Inferior parietal cortex (tissue), 1 donor: ENCODE results near the gene SHISA5.
A peak's percentile ranks its signal among the peaks of the same experiment; 100 is the strongest.

ENCODE experiments used
- DNase-seq: peaks from one replicate; pipeline ENCODE4 v3.0.0-alpha.2; 2016; ENCODE audit errors: extremely low spot score

SHISA5 gene

DNA sequence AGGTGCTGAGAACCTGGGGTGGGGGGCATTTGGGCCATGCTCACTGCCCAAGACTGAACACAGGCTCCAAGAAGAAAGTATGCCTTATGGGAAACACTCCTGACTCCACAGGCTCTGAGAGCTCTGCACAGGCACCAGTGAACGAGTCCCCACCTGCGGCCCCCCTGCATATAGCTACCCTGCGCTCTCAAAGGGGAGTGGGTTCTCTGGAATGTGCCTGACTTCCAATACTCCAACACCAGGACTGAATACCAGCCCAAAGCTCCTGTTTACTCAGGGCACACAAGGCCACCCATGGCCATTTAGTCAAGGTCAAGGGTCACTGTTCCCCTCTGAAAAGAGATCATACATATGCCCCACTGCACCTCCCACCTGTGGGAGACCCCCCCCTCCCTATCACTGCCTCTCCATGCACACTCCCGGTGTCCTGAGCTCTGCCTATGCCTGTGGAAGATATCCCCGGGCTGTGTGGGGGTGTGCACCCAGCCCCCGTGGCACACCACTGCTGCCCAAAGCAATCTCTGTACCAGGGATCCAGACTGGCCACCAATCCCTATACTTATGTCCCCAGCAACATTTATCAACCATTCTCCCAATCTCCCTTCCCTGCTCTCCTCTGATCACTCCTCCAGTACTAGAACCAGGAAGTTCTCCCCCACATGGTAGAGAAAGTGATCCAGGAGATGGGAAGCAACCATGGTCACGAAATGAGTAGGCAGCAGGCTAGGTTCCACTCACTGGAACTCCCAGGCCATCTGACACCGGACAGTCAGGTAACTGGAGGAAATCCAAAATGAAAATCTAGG is 72.5 kb downstream of the SHISA5 start:
- DNase-seq = no peak

DNA sequence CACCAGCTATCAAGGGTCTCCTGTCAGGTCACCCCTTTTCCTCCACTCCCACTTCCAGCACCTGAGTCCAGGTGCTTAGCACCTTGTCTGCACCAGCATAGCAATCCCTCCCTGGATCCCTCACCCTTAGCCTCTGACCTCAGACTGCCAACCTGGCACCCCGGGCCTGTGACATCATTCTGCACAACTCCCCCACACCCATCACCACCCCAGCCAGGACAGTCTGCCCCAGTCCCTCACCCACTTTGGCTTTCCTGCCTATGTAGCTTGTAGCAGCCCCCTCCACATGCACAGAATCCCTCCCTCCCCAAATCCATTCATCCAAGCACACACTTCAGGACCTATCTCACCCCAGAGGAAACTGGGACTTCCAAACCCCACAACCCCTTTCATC is 73.3 kb downstream of the SHISA5 start:
- no peak for DNase-seq

DNA sequence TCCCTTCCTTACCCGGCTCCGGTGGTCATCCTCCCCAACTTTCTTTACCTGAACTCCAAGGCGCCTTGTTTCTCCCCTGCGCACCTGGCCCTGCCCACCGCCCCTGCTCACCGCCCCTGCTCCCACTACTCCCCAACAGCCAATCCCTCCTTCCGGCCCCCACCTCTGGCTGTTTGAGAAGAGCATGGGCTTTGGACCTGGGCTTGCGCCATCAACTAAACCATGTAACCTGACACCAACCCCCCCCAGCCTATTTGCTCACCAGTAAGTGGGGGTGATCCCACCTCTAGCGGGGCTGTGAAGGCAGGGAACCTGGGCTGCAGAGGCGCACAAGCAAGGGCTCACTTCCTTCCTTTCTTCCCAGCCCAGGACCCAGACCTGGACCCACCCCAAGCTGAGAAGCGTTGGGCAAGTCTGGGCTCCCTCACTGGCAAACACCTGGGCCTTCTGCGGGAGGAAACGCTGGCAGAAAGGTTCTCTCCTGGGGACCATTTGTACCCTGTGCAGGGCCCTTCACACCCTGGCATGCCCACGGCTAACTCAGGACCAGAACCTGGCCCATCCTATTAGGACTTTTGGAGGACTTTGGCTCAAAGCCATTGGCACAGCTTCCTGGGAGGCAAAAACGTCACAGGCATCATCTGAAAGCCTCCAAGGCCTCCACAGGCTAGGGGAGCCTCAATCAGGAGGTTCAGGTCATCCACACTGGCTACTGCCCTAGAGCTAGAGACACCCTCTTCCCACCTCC is 73.8 kb downstream of the SHISA5 start, which contains the start of gene PLXNB1:
TSS of gene PLXNB1 (minus strand) at position 127 of the 748 bp plus-strand sequence. CDS start 5,475 bp downstream, outside the sequence.
- no peak for DNase-seq

DNA sequence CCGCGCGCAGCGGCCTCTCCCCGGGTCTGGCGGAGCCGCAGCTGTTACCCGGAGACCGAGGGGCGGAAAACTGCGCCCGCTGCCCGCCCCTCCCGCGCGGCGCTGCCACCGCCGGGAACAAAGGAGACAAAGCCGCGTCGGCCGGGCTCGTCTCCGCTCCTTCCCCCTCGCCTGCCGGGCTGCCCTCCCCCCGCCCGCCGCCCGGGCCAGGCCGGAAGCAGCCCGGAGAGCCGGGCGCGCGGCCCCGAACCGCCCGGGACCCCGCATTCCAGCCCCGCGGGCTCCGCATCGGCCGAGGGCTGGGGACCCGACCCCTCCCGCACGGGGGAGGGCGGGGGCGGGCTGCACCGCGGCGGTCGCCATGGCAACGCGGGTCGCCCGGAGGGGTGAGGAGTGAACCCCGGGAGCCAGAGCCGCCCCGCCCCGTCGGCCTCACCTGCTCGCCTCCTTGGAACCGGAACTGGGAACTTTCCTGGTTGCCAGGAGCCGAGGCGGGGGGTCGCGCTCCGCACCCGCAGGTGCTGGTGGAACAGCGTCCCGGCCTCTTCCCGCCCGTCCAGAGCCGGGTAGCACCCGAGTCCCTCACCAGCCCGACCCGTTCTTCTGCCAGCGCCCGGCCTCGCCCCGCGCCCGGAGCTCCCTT is 74.5 kb downstream of the SHISA5 start:
- DNase-seq = peak; percentile 54

DNA sequence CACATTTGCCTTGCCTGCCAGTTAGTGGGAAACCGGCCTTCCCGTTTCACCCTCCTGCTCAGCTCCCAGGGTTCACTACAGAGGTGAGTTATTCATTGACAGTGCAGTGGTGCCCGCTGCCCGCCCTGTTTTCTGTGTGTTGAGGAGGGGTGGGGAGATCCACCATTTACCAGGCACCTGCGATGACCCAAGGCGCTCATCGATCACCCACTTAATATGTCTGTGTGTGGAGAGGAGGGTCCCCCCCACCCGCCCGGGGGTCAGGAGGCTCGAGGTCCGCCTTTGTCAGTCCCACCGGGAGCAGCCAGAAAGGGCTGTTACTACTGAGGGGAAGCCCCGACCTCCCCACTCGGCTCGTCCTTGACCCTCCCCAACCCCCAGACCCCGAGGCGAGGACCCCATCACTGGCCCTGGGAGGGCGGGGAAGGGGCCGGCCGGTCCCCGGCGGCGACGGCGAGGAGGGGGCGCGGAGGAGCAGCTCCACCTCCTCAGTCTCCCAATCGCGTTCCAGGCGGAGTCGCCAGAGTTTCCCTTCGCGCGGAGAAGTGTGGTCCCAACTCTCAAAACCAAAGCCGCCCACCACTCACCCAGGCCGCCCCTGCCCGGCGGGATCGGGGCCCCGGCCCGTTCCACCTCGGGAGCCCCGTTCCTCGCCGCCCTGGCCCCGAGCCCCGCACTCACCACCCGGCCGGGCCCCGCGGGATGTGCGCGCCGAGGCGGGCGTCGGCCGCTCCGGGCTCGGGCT is 75.2 kb downstream of the SHISA5 start:
- no peak for DNase-seq

DNA sequence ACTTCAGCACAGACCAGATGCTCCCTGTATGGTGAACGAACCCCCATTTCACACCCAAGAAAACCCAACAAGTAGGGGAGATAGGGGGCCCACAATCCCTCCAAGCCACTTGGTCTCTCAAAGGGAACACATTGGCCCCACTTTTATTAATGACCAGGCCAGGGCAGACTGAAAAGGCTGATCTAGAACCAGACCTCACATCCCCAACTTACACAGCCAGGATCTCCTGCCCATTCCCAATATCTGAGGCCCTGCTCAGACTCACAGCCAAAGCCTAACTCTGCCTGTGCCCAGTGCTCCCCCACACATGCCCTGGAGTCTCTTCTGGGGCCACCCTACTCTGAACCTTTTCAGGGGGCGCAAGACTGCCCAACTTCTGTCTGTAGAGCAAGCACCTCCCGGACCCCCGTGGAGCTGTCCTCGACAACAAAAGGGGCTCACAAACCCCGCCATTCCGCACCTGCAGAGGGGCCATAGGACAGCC is 75.8 kb downstream of the SHISA5 start:
- no peak for DNase-seq

DNA sequence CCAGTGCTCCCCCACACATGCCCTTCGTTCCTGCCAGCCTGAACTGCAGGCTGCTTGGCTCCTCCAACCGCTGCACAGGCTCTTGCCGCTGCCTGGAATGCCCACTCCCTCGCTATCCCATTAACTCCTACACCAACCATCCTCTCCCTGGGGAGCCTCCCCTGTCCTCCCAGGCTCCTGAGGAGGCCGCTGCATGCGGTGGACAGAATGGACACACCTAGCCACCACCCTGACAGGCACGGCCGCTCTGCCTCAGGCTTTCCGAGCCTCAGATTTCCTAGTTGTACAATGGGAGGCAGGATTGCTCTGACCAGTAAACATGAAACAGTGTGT is 76.4 kb downstream of the SHISA5 start:
- no peak for DNase-seq

DNA sequence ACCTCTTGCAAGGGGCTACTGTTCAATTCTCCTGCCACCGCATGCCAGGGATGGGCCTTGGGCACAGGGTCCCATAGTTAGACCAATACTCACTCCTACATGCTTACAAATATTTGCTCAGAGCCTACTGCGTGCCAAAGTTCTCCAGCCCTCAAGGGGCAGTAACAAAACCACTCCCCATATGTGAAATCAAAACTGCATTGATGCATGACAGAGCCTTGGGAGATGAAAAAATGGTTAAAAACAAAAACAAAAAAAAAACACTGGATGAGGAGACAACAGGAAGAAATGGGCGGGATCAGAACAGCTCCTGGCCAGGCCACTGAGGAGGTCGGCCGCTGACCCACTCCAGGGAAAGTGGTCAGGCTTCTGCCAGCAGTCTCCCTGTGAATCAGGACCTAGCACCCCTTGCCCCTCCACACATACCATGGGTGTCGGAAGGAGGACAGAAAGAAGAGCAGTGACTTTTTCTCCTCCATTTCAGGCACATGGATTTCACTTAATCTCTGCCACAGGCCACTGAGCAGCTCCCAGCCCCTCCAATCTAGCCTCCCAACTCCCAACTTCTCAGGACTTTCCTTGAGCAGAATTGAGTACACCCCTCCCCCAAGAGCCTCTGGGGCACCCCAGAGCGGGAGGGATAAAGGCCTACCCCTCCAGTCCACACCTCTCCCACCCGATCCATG is 76.9 kb downstream of the SHISA5 start:
- DNase-seq = no peak

DNA sequence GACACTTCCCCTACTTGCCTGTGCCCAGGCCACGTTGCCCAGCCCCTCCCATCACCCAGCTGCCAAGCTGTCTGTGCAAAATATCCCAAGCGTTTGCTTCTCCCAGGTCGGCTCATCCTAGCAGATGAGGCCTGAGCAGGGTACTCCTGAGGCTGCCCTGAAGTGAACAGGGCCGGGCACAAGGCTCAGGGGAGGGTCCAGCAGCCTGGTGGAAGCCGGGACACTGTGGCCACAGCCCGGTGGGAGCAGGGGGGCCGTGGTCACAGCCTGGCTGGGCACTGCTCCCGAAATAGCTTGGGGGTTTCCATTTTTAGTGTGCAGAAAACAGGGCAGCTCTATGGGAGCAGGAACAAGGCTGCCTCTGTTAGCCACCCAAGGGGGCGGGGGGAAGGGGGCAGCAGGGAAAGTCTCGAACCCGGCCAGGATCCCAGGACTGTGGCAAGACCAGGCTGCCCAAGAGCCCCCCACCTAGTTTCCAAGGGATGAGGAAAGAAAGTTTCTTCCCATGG is 77.5 kb downstream of the SHISA5 start:
- DNase-seq = peak; percentile 83

DNA sequence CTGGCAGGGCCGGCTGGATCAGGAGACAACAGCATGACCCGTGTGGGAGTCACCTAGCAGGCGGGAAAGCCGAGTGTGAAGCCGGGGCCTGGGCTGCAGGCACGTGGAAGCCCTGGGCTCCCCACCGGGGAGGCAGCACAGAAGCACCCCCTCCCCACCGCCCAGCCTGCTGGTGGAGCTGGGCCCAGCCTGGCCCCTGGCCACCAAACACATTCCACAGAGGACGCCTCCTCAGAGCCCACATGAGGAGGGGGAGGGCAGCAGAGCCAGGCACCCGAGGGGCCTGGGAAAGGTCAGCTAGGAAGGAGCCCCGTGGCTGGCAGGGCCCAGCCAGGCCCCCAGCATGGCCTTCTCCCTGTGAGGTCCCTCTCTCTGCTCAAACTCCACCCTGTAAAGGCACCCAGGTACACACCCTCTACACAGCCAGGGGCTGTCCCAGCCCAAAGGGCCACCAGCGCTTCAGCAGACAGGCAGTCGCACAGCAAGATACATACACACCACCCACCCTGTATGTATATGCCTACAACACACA is 78.6 kb downstream of the SHISA5 start:
- DNase-seq = no peak

DNA sequence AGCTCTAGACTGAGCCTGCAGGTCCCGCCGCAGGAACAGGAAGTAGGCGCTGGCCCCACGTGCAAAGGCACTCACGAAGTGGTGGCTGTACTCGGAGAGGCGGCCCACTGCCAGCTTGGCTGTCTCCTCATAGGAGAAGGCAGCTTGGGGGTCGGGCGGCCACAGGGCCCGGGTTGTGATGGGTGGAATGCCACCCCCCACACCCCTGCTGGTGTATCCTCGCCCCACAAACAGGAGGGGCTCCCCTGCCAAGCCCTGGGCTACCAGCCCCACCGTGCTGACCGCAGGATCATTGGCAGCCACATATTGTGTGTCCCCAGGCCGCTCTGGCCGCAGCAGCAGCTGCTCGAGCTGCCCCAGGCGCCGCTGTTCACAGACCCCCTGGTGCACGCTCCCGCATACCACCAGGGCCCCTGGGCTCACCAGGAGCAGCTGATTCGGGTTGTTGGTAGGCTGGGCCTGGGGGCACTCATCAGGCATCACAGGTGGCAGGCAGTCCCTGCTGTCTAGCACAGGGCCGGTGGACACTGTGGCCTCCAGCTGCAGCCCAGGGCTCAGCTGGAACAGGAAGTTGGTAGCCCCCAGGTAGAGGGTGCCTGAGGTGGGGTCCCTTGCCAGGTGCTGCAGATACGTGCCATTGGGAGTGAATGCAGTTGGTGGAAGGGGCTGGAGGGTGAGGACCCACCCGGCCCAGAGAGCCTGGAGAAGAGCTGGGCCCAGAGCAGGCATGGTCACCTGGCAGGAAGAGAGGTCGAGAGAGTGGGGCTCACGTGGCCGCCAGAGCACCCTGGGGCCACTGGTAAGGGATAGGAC is 79.9 kb downstream of the SHISA5 start:
- DNase-seq = no peak

DNA sequence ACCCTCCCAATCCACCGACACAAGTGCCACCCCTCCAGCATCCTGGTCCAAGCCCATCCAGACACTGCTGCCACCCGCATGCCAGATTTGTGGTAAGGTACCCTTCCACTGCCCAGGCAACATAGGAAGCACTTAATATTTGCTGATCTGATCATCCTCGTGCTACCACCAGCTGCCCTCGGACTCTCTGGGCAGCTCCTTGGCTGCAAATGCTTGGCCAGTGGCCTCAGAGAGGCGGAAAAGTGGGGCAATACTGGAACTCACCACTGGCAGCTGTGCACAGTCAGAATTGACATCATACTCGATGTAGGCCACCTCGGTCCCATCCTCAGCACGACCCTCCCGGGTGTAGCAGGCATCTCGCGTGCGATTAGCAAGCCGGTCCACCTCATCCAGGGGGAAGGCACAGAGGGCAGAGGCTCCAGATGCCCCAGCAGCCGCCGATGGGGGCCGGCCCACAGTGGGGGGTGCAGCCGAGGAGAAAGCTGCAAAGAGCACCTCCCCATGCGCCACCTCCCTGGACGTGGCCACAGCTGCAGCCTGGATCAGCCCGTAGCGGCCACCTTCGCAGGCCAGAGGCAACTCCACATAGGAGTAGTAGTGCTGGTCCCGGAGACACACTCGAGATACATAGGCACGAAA is 80.6 kb downstream of the SHISA5 start:
- no peak for DNase-seq

DNA sequence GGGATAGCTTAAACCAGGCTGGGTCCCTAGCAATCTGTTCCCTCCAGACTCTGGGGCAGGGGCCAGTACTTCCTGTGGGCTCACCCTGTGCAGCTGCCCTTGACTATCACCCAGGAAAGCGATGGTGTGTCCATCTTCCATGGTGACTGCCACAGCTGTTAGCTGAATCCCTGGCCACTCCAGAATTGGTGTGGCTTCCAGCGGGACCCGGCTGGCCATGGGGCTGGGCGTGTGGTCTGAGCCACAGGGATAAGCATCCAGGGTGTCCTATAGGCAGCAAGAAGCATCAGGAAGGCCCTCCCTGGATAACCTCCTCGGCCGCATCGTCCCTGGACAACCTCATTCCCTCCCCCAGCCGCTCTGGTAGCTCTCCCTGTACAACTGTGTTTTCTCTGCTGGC is 81.3 kb downstream of the SHISA5 start:
- no peak for DNase-seq

DNA sequence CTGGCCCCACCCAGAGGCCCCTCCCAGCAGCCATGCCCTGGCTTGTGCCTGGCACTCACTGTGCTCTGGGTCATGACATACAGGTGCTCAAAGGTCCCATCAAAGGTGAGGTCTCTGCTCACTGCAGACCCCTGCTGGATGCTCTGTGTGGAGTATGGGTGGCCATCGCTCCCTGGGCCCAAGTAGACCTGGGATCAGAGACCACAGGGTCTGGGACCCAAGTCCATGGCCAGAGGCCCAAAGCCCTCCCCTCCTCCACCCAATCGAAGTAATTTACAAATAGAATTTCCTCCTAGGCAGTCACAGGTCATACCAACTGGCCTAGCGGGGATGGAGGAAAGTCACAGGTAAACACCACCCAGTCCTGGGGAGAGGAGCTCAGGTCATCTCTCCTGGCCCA is 81.7 kb downstream of the SHISA5 start:
- no peak for DNase-seq

DNA sequence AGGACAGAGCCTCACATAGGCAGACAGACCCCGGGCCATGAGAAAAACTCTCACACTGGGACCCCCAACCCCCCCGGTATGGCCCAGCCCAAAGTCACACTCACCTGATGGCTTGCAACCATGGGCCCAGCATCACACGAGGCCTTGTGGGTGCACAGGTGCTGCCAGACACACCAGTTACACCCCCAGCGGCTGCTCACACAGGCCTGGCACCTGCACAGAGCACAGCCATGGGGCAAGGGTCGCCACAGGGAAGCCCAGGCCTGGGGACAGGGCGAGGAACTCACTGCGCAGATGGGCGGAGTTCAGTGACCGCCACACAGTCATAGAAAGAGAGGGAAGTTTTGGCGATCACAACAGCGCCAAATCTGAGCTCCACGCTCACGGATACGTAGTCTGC is 83.4 kb downstream of the SHISA5 start:
- DNase-seq = no peak

DNA sequence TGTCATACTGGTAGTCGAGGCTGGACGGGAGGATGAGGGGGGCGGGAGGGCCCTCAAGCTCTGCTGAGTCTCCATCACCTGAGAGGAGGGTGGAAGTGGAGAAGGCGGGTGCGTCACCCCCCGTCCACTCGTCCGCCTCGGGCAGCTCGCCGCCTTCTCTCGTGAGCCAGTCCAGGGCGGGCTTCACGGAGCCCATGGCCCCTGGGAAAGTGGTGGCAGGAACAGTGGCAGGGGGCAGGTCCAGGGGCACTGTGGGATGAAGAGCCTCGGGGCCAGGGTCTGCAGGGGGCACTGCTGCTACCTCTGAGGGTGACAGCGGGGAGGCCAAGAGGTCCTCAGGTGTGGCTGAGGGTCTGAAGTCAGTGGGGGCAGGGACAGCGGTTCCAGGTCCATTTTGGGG is 84.4 kb downstream of the SHISA5 start:
- no peak for DNase-seq

DNA sequence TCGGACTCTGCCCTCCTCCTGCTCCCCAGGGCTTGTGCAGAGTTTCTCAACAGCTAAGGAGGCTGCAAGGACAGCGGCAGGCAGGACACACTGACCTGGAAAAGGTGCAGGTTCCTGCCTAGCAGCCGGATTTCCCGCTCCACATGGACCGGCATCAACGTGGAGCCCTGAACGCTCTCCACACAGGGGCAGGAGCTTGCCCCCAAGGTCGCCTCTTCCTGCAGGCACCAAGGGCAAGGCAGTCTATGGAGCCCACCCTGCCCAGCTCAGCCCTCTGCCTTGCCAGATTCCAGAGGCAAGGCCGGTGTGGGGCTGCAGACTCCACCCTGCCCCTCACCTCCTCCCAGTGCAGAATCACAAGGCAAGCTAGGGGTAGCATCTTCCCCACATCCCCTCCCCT is 84.8 kb downstream of the SHISA5 start:
- DNase-seq = no peak

DNA sequence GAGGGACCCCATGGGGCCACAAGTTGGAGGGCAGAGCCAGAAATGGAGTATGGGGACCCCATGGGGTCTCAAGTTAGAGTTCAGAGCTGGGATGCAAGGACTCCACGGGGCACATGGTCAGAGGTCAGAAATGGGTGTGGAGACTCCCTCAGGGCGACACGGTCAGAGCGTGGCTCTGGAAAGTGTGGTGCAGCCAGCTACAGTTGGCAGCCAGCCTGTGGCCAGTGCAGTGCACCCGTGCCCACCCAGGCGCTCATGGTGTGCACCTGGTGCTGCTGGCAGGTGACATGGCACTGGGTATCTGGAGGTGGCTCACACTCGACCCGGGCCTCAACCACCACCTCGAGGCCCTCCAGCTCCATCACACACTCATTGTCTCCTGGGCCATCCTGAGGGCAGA is 85.3 kb downstream of the SHISA5 start:
- no peak for DNase-seq

DNA sequence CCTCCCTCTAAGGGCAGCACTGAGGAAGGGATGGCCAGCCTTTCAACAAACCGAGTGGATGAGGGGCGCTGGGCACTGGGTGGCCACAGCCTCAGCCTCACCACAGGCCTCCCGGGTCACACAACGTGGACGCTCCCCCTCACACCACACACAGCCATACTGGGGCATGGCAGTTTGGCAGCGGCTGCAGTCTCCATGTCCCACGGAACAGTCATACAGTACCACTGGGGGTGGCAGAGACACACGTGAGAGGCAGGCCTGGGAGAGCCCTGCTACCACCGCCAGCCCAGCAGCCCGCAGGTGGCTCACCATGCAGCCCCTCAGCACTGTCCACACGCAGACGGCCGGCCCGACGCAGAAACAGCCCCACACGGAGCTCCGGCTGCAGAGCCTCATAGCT is 85.8 kb downstream of the SHISA5 start:
- DNase-seq = no peak
